RPMI8226 (cell line): Measurements from ENCODE around the gene PBRM1.
"Not testable (repeated sequence)": the region's sequence is repeated elsewhere in the genome, so short reads cannot be mapped to it uniquely, and the experiment has no call there.

Experiments
- DNase-seq: peaks from one replicate; pipeline ENCODE4 v3.0.0-alpha.2; 2015

The PBRM1 gene

DNA sequence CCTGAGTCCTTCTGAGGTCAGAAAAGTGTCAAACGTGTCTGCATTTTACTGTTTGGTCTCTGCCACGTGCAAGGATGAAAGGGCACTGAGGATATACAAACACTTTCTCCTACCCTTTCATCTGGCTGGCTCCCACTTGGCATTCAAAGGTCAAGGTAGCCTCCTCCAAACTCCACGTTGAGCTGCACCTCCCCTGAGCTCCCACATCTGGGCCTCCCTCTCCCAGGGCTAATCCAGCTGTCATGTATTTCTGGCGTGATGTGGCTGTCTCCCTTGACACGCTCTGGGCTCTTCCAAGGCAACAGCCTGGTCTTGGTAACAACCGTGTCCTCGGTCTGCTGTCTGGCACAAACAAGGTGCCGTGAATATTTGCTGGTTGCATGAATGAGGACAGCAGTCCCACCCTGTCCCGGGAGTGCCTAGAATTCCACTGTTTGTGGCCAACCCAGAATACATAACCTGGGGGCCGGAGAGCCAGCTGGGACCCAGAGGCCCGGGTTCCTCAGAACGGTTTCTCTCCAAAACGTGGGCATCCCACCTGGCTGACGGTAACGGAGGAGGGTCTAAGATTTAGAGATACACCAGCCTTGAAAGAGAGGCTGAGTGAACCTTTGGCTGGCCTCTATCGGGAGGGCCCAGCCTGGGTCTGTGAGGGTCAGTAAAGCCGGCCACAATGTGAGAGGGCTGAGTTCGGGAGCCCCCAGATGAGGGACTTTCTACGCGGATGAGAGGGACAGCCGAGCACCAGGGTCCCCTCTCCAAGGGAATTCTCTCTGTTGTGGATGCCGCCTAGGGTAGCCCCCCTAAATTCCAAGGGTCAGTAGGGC lies 19.1 kb upstream of the PBRM1 start:
- peak; percentile 60 for DNase-seq

DNA sequence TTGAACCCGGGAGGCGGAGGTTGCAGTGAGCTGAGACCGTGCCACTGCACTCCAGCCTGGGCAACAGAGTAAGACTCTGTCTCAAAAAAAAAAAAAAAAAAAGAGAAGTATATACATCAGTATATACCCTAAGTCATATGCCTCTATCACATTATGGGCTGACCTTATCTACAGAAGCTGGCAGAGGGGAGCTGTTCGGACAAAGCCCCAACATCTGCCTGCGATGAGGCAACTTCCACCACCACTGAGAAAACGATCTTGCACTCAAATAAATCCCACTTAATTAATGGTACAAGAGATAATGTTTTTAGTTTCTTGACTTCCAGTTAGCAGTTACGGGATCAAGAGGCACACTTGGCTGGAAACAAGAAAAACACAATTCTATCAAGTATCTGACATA lies 17.6 kb upstream of the PBRM1 start:
- DNase-seq = no peak

DNA sequence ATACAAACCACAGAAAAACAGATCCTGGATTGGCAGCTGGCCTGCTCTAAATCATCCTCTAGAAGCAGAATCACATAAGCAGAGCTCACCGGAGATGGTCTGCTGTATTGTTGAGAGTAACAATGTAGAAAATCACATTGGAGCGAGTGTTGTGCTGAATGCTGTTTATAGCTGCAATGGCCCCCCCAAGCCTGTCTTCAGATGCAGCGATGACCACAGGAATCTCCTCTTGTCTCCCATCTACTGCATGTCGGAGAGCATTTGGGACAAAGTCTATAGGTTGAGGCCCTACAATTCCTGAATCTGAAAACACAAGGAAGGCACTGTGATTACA lies 11.9 kb upstream of the PBRM1 start:
- no peak for DNase-seq

- DNase-seq = no peak
Measured at GRCh38 chr3:52696830-52697631, 11.3 kb upstream of the PBRM1 start.

- no peak for DNase-seq
Measured at GRCh38 chr3:52695798-52696671, 10.3 kb upstream of the PBRM1 start.

GRCh38 chr3:52694528-52695189 lies 8.9 kb upstream of the PBRM1 start:
- no peak for DNase-seq

DNA sequence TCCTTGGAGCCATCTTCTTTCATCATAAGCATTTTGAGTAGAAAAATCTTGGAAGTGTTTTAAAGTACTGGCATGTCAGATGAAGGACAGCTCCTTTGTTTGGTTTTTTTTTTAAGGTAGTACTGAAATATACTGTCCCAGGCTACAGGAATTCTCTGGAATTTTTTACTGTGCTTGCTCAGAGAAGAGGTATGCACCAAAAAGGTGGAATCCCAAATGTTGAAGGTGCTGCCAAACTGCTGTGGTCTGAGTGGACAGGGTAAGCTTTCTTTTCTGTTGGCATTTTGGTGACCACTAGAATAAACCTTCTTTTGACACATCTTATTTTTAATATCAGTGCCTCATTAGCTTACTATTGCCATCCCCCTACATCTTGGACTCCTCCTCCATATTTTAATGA lies 7.4 kb upstream of the PBRM1 start:
- DNase-seq = no peak

DNA sequence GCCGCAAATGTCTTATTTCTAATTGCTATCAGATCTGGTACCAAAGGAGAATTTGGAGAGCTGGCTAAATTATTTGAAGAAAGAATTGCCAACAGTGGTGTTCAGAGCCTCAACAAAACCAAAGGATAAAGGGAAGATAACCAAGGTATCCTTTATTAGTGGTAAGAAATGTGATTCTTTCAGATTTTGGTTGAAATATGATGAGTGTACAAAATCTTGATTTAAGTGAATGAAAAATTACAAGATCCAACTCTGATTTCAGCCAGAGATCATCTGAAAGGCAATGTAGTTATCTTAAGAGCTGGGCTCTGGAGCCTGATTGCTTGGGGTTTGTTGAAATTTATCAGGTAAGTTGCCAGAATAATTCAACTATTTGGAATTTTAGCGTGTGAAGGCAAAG lies 4.8 kb upstream of the PBRM1 start:
- no peak for DNase-seq

- no peak for DNase-seq
Measured at GRCh38 chr3:52689151-52689550, 3.4 kb upstream of the PBRM1 start.

DNA sequence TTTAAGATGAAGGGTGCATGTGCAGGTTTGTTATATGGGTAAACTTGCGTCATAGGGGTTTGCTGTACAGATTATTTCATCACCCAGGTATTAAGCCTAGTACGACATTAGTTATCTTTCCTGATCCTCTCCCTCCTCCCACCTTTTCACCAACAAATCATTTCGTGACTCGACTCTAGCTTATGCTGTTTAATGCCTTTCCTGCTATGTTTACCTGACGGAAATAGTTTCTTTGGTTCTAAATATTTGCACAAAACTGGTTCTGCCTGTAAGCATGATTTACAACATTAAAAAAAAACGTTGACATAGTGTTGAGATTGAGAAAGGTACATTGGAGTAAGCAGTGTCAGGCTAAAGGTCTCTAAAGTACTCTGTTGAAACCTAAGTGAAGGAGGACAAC lies 2.6 kb upstream of the PBRM1 start:
- no peak for DNase-seq

DNA sequence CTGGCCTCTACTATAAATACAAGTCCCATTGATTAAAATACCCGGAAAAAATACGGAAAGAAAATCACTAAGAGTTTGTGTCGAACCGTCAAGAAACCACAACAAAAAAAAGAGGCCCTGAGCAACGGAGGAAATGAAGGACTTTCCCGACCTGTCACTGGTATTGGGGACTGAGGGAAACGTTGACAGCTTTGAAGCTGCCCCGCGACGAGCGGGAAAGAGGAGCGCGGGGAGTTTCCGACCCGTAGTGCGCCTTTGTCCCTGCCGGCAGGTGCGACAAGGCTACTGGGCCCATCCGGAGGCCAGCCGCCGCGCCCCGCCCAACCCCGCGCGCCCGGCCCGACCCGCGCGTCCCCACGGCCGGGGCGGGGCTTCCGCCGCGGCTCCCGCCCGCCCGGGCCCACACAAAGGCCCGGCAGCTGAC lies 416 bp downstream of the PBRM1 start:
- peak; percentile 92 for DNase-seq

GRCh38 chr3:52684184-52684583 lies 1.5 kb downstream of the PBRM1 start:
- no peak for DNase-seq

GRCh38 chr3:52683611-52684010 lies 2.1 kb downstream of the PBRM1 start:
- DNase-seq = no peak

- peak; percentile 60 for DNase-seq
Measured at GRCh38 chr3:52682016-52682415, 3.7 kb downstream of the PBRM1 start.

- peak; percentile 49 for DNase-seq
Measured at GRCh38 chr3:52681596-52681995, 4.1 kb downstream of the PBRM1 start.

DNA sequence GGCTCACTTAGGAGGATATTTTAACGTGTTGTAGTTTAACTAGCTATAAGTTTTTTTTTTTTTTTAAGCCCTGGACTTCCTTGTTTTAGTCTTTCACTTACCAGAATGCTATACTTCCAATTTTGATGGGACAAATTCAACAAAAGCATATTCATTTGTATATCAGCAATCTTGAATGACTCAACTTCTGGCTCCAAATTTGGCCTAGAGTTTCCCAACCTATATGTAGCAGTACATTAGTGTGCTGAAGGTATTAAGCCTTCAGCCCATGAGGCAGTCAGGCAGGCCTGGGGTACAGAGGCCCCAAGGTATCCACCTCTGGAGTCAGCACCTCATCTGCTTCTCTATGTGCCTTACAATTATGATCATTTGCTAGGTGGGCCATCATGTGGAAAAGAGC lies 5.9 kb downstream of the PBRM1 start:
- DNase-seq = no peak

DNA sequence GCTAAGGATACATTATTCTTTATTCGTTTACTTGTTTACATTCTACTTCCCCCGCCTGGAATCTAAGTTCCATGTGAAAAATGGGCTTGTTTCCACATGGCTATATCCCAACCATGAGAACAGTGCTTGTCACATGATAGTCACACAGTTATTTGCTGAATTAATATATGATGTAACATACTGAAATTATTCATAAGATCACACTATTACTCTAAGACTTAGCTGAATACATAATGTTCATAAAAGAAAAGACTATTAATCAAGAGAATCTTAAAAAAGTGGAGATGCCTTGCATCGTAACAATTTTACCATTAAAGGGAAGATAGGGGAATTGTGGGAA lies 6.5 kb downstream of the PBRM1 start:
- DNase-seq = no peak

DNA sequence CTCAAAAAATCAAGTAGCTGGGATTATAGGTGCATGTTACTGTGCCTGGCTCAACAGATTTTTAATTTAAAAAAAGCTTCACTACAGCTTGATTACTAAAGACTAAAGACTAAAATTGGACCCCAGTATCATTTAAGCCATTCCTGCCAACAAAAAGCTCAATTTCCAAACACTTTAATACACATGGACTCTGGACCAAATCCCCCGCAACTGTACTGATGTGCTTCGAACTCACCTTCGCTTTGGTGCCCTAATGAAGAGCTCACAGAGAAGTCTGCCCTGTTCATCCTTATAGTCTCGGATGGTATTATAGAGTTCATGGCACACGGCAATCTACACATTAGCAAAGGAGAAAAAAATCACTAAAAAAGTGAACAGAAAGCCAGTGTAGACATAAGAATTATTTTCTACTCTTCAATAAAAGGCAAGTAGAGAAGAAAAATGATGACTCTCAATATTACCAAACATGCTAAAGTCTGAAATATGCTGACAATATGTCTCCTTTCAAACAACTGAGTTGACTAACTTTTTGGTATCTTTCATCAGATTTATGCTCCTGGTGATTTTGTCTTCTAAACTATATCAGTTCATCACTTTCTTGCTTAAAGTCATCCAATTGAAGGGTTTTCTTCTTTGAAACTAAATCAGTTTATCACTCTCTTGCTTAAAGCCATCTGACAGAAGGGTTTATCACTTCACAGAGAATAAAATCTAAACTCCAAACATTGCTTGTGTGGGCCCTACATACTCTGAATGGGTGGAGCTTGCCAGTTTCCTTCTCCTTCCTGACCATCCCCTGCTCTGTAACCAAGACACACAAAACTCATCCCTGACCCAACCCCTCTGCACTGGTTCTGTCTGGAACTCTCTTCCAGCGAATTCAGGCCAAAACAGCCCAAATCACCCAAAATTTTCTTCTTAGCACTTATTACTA lies 7.2 kb downstream of the PBRM1 start:
- no peak for DNase-seq

- DNase-seq = not testable (repeated sequence)
Measured at GRCh38 chr3:52676201-52676600, 9.5 kb downstream of the PBRM1 start.

DNA sequence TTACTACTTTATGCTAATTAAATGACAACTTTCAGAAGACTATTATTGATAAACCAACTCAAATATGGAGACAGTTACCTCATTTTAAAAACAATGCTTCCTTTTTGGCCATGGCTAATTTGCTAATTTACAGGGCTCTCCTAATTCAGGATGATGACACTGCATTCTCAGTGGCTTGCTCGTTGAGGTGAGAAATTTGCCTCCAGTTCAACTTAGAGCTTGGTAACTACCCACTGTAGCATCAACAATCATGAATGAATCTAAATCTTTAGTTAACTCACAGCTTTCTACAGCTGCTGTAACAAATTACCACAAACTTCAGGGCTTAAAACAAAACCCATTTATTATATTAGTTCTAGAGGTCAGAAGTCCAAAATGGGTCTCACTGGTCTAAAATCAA lies 14.0 kb downstream of the PBRM1 start:
- no peak for DNase-seq

GRCh38 chr3:52670621-52671521 lies 14.8 kb downstream of the PBRM1 start:
- no peak for DNase-seq
